Panc1 (cell line): ENCODE data around the gene SLC39A8. TPM values are rescaled to one million over a fixed set of nuclear protein-coding genes. Genes with fewer than 3 reads are reported as not detected.

Experiments
- ATAC-seq: fragments of 200-7000 bp; cut with Tn5 transposase; 2 replicates; pipeline ENCODE4 v1.9.1; 2020; ENCODE audit warnings: mild to moderate bottlenecking, moderate library complexity
- BruUV-seq: library from RNA; stranded (reverse); fragments of 400-500 nt; replicated peaks from 2 replicates; lab custom pipeline; 2021; lab: Mats Ljungman, UMichigan
- CTCF ChIA-PET: fragments of 300-600 bp; sonication (Branson Sonifier 250); formaldehyde crosslinking; loops from one replicate; lab custom pipeline; 2022; ENCODE audit warnings: antibody characterized with exemption; lab: Charles Lee
- POLR2A ChIA-PET: fragments of 300-600 bp; sonication (Branson Sonifier 250); formaldehyde crosslinking; loops from one replicate; lab custom pipeline; 2022; ENCODE audit warnings: antibody characterized with exemption; lab: Charles Lee
- DNase-seq: peaks from one replicate; pipeline ENCODE4 v3.0.0-alpha.2; 2010; ENCODE audit warnings: low read depth, low spot score
- H3K27ac ChIP-seq: 2 replicates; pipeline ENCODE4 v1.5.1; 2011; ENCODE audit warnings: mild to moderate bottlenecking, low read length, inconsistent platforms
- H3K27me3 ChIP-seq: fragments of 200-500 bp; sonication (Bioruptor generic); 2 replicates; pipeline ENCODE4 v1.6.0; 2014; ENCODE audit warnings: low read length, inconsistent platforms; ENCODE audit not compliant: control insufficient read depth, insufficient read depth
- H3K36me3 ChIP-seq: fragments of 200-500 bp; sonication (Bioruptor generic); 2 replicates; pipeline ENCODE4 v1.5.1; 2014; ENCODE audit warnings: inconsistent platforms, mild to moderate bottlenecking, low read length, moderate library complexity; ENCODE audit not compliant: control insufficient read depth, insufficient read depth
- H3K4me1 ChIP-seq: 2 replicates; pipeline ENCODE4 v1.5.1; 2011; ENCODE audit warnings: inconsistent platforms, mild to moderate bottlenecking, low read length, moderate library complexity; ENCODE audit not compliant: control insufficient read depth, insufficient read depth
- H3K4me3 ChIP-seq, 2 experiments: 2 replicates each; pipeline ENCODE4 v1.5.1; 2011 to 2012; ENCODE audit warnings: low read depth in 2 of 2, low read length in 2 of 2, mild to moderate bottlenecking in 2 of 2, inconsistent platforms in 1 of 2, moderate library complexity in 1 of 2
- H3K9me3 ChIP-seq: fragments of 200-500 bp; sonication (Bioruptor generic); 2 replicates; pipeline ENCODE4 v1.5.1; 2014; ENCODE audit warnings: low read depth, mild to moderate bottlenecking, inconsistent platforms, low read length, moderate library complexity; ENCODE audit not compliant: control insufficient read depth, insufficient read depth
- POLR2AphosphoS5 ChIP-seq: IDR thresholded peaks from 2 replicates; pipeline ENCODE4 v1.6.1; 2012; ENCODE audit warnings: mild to moderate bottlenecking, low read depth, low read length, moderate library complexity
- SIN3A ChIP-seq: IDR thresholded peaks from 2 replicates; pipeline ENCODE4 v1.6.1; 2012; ENCODE audit warnings: low read depth, mild to moderate bottlenecking, low read length, moderate library complexity, borderline replicate concordance; ENCODE audit not compliant: insufficient read depth
- TCF7L2 ChIP-seq: IDR thresholded peaks from 2 replicates; pipeline ENCODE4 v1.6.1; 2011; ENCODE audit warnings: mild to moderate bottlenecking, low read depth, low read length, inconsistent platforms
- in situ Hi-C: cut with HindIII; loops from 2 replicates; pipeline ENCODE4 v1.10.0; 2016; ENCODE audit warnings: low sequenced_read_pairs, low pct_unique_long_range_greater_than_20kb
- intact Hi-C: fragments of 100-400 bp; cut with micrococcal nuclease; formaldehyde crosslinking; loops from one replicate; pipeline ENCODE4 v1.10.0; 2022; ENCODE audit not compliant: unreplicated experiment
- total RNA-seq: library from RNA; stranded (reverse); gene quantifications from one replicate; pipeline ENCODE4 v1.2.1, GENCODE V29; 2021; ENCODE audit not compliant: unreplicated experiment
- TF ChIP-seq, protein P1 (sequence below): fragments of 450-650 bp; IDR thresholded peaks from 2 replicates; pipeline ENCODE4 v1.5.1; 2017; ENCODE audit warnings: mild to moderate bottlenecking
- TF ChIP-seq, protein P2 (sequence below), 2 experiments: IDR thresholded peaks; 2 replicates each; pipeline ENCODE4 v1.6.1; 2011 to 2012; ENCODE audit warnings: low read depth in 2 of 2, control low read depth in 1 of 2, low read length in 1 of 2, mild to moderate bottlenecking in 1 of 2, moderate library complexity in 1 of 2; ENCODE audit not compliant: insufficient read depth in 1 of 2

Gene SLC39A8
- total RNA-seq, 1 experiment from 2014 or later: 1.4 TPM

DNA sequence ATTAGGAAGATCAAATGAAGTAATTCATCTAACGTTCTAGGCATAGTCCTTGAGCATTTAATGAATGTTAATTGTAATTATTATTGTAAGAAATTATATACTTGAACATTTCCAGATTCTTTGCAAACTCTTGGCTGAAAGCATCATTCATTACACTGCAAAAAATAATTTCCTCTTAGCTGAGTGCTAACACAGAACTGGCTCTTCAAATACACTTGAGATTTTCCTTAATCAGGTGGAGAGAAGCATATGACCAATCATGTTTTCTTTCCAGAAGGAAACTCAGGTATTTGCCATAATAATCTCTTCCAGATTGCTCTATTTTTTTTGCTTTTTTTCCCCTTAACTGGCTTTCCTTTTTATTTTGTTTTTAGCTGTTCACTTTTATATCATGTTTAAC lies 42.5 kb downstream of the SLC39A8 start:
- TF ChIP-seq SIN3A (no peak), POLR2AphosphoS5 (no peak), TCF7L2 (no peak)
- TF ChIP-seq, protein P1, sequence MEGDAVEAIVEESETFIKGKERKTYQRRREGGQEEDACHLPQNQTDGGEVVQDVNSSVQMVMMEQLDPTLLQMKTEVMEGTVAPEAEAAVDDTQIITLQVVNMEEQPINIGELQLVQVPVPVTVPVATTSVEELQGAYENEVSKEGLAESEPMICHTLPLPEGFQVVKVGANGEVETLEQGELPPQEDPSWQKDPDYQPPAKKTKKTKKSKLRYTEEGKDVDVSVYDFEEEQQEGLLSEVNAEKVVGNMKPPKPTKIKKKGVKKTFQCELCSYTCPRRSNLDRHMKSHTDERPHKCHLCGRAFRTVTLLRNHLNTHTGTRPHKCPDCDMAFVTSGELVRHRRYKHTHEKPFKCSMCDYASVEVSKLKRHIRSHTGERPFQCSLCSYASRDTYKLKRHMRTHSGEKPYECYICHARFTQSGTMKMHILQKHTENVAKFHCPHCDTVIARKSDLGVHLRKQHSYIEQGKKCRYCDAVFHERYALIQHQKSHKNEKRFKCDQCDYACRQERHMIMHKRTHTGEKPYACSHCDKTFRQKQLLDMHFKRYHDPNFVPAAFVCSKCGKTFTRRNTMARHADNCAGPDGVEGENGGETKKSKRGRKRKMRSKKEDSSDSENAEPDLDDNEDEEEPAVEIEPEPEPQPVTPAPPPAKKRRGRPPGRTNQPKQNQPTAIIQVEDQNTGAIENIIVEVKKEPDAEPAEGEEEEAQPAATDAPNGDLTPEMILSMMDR: no peak
- TF ChIP-seq, protein P2, sequence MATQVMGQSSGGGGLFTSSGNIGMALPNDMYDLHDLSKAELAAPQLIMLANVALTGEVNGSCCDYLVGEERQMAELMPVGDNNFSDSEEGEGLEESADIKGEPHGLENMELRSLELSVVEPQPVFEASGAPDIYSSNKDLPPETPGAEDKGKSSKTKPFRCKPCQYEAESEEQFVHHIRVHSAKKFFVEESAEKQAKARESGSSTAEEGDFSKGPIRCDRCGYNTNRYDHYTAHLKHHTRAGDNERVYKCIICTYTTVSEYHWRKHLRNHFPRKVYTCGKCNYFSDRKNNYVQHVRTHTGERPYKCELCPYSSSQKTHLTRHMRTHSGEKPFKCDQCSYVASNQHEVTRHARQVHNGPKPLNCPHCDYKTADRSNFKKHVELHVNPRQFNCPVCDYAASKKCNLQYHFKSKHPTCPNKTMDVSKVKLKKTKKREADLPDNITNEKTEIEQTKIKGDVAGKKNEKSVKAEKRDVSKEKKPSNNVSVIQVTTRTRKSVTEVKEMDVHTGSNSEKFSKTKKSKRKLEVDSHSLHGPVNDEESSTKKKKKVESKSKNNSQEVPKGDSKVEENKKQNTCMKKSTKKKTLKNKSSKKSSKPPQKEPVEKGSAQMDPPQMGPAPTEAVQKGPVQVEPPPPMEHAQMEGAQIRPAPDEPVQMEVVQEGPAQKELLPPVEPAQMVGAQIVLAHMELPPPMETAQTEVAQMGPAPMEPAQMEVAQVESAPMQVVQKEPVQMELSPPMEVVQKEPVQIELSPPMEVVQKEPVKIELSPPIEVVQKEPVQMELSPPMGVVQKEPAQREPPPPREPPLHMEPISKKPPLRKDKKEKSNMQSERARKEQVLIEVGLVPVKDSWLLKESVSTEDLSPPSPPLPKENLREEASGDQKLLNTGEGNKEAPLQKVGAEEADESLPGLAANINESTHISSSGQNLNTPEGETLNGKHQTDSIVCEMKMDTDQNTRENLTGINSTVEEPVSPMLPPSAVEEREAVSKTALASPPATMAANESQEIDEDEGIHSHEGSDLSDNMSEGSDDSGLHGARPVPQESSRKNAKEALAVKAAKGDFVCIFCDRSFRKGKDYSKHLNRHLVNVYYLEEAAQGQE (IDR thresholded peaks at IDR 0.05; ENCODE audit: insufficient read depth in 1 of 2, low read depth in 2 of 2, low read length in 1 of 2): no peak
- no peak for DNase-seq
- POLR2A ChIA-PET: no interaction called here
- BruUV-seq: no TSS peak
- in situ Hi-C loops: no loop called here
- Histone ChIP-seq H3K27me3 (no peaks in the 10 kb centered on the region), H3K36me3 (no peaks in the 10 kb centered on the region), H3K4me3 (no peak overlapping the region), H3K27ac (no peak overlapping the region), H3K9me3 (no peaks in the 10 kb centered on the region), H3K4me1 (no peaks in the 10 kb centered on the region)
- intact Hi-C loops: no loop called here
- CTCF ChIA-PET: no interaction called here
- ATAC-seq: no peak

DNA sequence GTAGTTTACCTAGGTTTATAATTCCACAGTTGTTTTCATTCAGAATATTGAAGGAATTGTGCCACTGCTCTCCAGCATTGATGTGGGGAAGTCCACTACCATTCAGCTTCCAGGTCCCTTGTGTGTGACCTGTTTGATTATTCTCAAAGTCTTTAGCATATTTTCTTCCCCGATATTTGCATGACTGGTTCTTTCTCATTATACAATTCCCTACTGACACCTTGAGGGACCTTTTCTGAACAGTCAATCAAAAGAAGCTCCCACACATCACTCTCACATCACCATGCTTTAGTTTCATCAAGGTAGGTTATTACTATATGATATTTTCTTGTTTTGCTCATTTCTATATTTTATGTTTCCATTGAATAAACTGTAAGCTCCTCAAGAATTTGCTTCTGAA lies 44.1 kb downstream of the SLC39A8 start:
- DNase-seq (no peak), ATAC-seq (no peak)
- no TSS peak for BruUV-seq
- POLR2A ChIA-PET: no interaction called here
- Histone ChIP-seq H3K4me3 (no peak overlapping the region), H3K4me1 (no peaks in the 10 kb centered on the region), H3K9me3 (no peaks in the 10 kb centered on the region), H3K27ac (no peak overlapping the region), H3K27me3 (no peaks in the 10 kb centered on the region), H3K36me3 (no peaks in the 10 kb centered on the region)
- intact Hi-C loops: no loop called here
- in situ Hi-C loops: no loop called here
- CTCF ChIA-PET: no interaction called here
- TF ChIP-seq, protein P2 (IDR thresholded peaks at IDR 0.05; ENCODE audit: insufficient read depth in 1 of 2, low read depth in 2 of 2, low read length in 1 of 2): no peak
- TF ChIP-seq TCF7L2: no peak
